ENCODE results near the gene SAMD14.
"Not testable (repeated sequence)": the region's sequence is repeated elsewhere in the genome, so short reads cannot be mapped to it uniquely, and the experiment has no call there.

Gene SAMD14

GRCh38 chr17:50072130-50072529 lies 57.8 kb downstream of the SAMD14 start:
- no peak for DNase-seq

- no peak for DNase-seq
Observed at GRCh38 chr17:50071692-50072091, 58.3 kb downstream of the SAMD14 start.

- DNase-seq = no peak
Observed at GRCh38 chr17:50070908-50071680, 58.9 kb downstream of the SAMD14 start.

- DNase-seq = no peak
Observed at GRCh38 chr17:50067996-50068395, 62.0 kb downstream of the SAMD14 start.

- DNase-seq = no peak
Observed at GRCh38 chr17:50066995-50067394, 63.0 kb downstream of the SAMD14 start.

GRCh38 chr17:50065056-50065455 lies 64.9 kb downstream of the SAMD14 start:
- DNase-seq = no peak

- DNase-seq = no peak
Observed at GRCh38 chr17:50064253-50065001, 65.5 kb downstream of the SAMD14 start.

- no peak for DNase-seq
Observed at GRCh38 chr17:50063561-50064252, 66.3 kb downstream of the SAMD14 start.

- DNase-seq = no peak
Observed at GRCh38 chr17:50062293-50063243, 67.4 kb downstream of the SAMD14 start.

- not testable (repeated sequence) for DNase-seq
Observed at GRCh38 chr17:50061713-50062045, 68.3 kb downstream of the SAMD14 start.

GRCh38 chr17:50060951-50061712 lies 68.8 kb downstream of the SAMD14 start:
- no peak for DNase-seq
